Glutamatergic neuron (in vitro differentiated cells): Measurements from ENCODE around the gene TOP1. TPM values are rescaled to one million over a fixed set of nuclear protein-coding genes. Genes with fewer than 3 reads are reported as not detected.

Source experiments
- DNase-seq: peaks from one replicate; pipeline ENCODE4 v3.0.0; 2022
- H3K27ac Mint-ChIP-seq: one replicate; pipeline ENCODE4 v1.8.0; 2020; ENCODE audit warnings: mild to moderate bottlenecking, mixed read lengths, inconsistent platforms; ENCODE audit not compliant: unreplicated experiment
- H3K27me3 Mint-ChIP-seq: one replicate; pipeline ENCODE4 v1.8.0; 2020; ENCODE audit warnings: mild to moderate bottlenecking, moderate library complexity, mixed read lengths, inconsistent platforms; ENCODE audit not compliant: unreplicated experiment
- H3K36me3 Mint-ChIP-seq: one replicate; pipeline ENCODE4 v1.8.0; 2020; ENCODE audit warnings: mild to moderate bottlenecking, mixed read lengths, inconsistent platforms; ENCODE audit not compliant: unreplicated experiment
- H3K4me1 Mint-ChIP-seq: one replicate; pipeline ENCODE4 v1.8.0; 2020; ENCODE audit warnings: mild to moderate bottlenecking, low read depth, mixed read lengths, inconsistent platforms; ENCODE audit not compliant: unreplicated experiment
- H3K4me3 Mint-ChIP-seq: one replicate; pipeline ENCODE4 v1.8.0; 2020; ENCODE audit warnings: mild to moderate bottlenecking, mixed read lengths, inconsistent platforms; ENCODE audit not compliant: unreplicated experiment
- H3K9me3 Mint-ChIP-seq: one replicate; pipeline ENCODE4 v1.8.0; 2020; ENCODE audit warnings: mild to moderate bottlenecking, moderate library complexity, mixed read lengths, inconsistent platforms; ENCODE audit not compliant: unreplicated experiment
- CTCF ChIP-seq: fragments of 200-600 bp; sonication (generic); IDR thresholded peaks from one replicate; pipeline ENCODE4 v1.5.0; 2021; ENCODE audit not compliant: partially characterized antibody, unreplicated experiment
- total RNA-seq: library from RNA; stranded (reverse); fragmentation: NEBNext Ultra II Directional; extraction: Animal tissue kit (Norgen Biotek cat#: 25700); gene quantifications from one replicate; pipeline ENCODE4 v1.2.1, GENCODE V29; 2021; ENCODE audit not compliant: unreplicated experiment

Gene TOP1
- total RNA-seq, 1 donor from 2014 or later, result 68.7 TPM

GRCh38 chr20:41162396-41162795 lies 133.8 kb downstream of the TOP1 start:
- no peak for TF ChIP-seq CTCF
- no peak for DNase-seq
- Mint-ChIP-seq H3K4me1 (peaks cover 15% of the 10 kb centered on the region), H3K36me3 (peaks cover 20% of the 10 kb centered on the region), H3K27me3 (peaks cover 12% of the 10 kb centered on the region), H3K9me3 (peaks cover 21% of the 10 kb centered on the region), H3K4me3 (no peak overlapping the region), H3K27ac (no peak overlapping the region)

- no peak for DNase-seq
- no peak overlapping the region for H3K4me3 Mint-ChIP-seq
- H3K27me3 Mint-ChIP-seq, result peaks cover 12% of the 10 kb centered on the region
- H3K36me3 Mint-ChIP-seq, result peaks cover 20% of the 10 kb centered on the region
- H3K9me3 Mint-ChIP-seq, result peaks cover 23% of the 10 kb centered on the region
- peak overlapping the region; percentile 35 for H3K27ac Mint-ChIP-seq
- no peak for TF ChIP-seq CTCF
- peaks cover 7% of the 10 kb centered on the region for H3K4me1 Mint-ChIP-seq
Measured at GRCh38 chr20:41163821-41164220, 135.2 kb downstream of the TOP1 start.

- DNase-seq, result no peak
- H3K4me3 Mint-ChIP-seq, result no peak overlapping the region
- peaks cover 14% of the 10 kb centered on the region for H3K36me3 Mint-ChIP-seq
- TF ChIP-seq CTCF, result no peak
- peak overlapping the region; percentile 22 for H3K27ac Mint-ChIP-seq
- peaks cover 26% of the 10 kb centered on the region for H3K9me3 Mint-ChIP-seq
- H3K27me3 Mint-ChIP-seq, result peaks cover 18% of the 10 kb centered on the region
- peaks cover 6% of the 10 kb centered on the region for H3K4me1 Mint-ChIP-seq
Measured at GRCh38 chr20:41165001-41165882, 136.6 kb downstream of the TOP1 start.

- DNase-seq, result no peak
- peaks cover 22% of the 10 kb centered on the region for H3K9me3 Mint-ChIP-seq
- H3K27me3 Mint-ChIP-seq, result peaks cover 24% of the 10 kb centered on the region
- no peak overlapping the region for H3K4me3 Mint-ChIP-seq
- H3K4me1 Mint-ChIP-seq, result peaks cover 4% of the 10 kb centered on the region
- no peak for TF ChIP-seq CTCF
- peaks cover 4% of the 10 kb centered on the region for H3K36me3 Mint-ChIP-seq
- H3K27ac Mint-ChIP-seq, result peak overlapping the region; percentile 76
Measured at GRCh38 chr20:41166201-41167117, 137.8 kb downstream of the TOP1 start.
